GM10847 (cell line): ENCODE data around the gene CDK3.

Source experiments
- POLR2A ChIP-seq: IDR thresholded peaks from 2 replicates; pipeline ENCODE4 v1.6.1; 2011; ENCODE audit not compliant: insufficient read length; ENCODE audit errors: extremely low read depth

Gene CDK3

GRCh38 chr17:75981019-75981615 is 19.5 kb upstream of the CDK3 start:
- TF ChIP-seq POLR2A = no peak

GRCh38 chr17:75983501-75984181 is 17.0 kb upstream of the CDK3 start:
- no peak for TF ChIP-seq POLR2A

DNA sequence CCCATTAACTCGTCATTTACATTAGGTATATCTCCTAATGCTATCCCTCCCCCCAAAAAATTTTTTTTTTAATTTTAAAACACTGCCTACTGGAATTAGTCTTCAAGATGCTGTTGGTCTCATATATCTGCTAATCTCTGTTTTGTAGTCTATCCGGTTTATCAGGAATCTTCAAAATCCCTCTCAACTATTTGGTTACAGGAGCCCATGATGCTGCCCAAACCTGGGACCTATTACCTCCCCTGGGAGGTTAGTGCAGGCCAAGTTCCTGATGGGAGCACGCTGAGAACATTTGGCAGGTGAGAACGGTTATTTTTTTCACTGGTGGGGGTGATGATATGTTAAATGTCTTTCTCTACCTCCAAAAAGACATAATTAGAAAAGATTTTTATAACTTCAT is 14.7 kb upstream of the CDK3 start:
- no peak for TF ChIP-seq POLR2A

- no peak for TF ChIP-seq POLR2A
These were observed 13.6 kb upstream of the CDK3 start for GRCh38 chr17:75987041-75987440.

DNA sequence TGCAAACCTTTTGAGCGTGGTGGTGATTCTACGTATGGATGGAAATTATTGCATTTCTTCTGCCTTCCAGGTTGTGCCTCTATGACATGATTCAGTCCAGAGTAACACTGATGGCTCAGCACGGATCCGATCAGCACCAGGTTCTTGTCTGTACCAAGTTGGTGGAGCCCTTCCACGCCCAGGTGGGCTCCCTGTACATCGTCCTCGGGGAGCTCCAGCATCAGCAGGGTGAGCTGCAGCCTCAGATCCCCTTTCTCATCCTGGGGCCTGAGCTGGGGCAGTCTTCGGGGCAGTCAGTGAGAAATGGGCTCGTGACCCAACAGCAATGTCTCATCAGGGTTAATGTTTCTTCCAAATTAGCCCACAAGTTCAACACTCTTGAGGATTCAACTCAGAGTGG is 9.3 kb upstream of the CDK3 start:
- no peak for TF ChIP-seq POLR2A

- TF ChIP-seq POLR2A = no peak
These were observed 5.8 kb upstream of the CDK3 start for GRCh38 chr17:75994802-75995370.

DNA sequence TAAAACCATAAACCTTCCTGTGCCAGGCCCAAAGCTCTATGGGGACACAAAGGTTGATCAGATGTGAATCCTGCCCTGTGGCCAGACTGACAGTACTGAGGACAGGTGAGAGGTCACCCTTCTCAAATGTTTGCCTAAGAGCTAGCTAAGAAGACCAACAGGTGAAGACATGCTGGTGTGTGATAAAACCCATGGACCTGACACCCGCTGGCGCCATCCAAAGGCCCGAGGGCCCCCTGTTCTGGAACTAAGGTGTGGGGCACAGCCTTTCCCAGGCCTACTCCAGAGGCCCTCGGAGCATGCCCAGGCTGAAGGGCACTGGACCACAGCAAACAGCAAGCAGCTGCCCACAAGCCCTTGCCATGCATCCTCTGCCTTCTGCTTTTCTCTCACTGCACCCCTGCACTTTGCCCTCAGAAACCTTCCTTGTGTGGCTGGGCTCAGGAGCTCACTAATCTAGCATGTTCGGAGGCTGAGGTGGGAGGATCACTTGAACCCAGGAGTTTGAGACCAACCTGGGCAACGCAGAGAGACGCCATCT is 5.2 kb upstream of the CDK3 start:
- no peak for TF ChIP-seq POLR2A

DNA sequence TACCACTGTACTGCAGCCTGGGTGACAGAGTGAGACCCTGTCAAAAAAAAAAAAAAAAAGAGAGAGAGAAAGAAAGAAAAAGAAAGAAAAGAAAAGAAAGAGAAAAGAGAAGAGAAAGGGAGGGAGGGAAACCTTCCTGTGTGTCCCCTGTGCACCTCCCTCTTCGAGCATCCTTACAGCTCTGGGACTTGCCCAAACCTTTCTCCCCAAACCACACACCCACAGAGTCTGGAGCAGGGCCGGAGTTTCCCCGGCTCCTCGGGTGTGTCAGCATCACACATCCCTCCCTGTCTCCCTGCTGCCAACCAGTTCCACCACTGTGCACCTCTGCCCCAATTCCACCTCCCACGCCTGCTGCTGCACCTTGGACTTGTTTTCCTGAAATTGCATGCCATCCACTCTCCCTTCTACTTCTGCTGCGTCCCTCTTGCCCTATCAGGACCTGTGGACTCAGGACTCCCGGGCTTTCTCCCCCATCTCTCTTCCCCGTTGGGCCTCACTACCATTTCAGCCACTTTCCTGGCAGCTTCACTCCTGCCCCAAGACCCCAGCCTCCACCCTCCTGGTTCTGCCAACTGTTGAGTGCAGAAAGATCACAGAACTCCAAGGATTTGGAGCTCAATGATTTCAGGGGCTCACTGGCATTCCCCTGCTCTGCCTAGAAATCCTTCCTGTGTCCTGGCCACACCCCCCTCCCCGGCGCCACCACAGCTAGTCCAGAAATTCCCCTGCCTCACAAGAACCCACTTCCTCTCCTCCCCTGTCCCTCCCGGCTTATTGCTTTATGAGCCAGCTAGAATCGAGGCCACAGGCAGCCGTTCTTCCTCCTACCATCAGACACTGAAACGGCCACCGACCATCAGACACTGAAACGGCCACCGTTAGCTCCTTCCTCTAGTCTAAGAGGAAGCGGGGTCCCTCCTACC is 3.7 kb upstream of the CDK3 start:
- TF ChIP-seq POLR2A = no peak

DNA sequence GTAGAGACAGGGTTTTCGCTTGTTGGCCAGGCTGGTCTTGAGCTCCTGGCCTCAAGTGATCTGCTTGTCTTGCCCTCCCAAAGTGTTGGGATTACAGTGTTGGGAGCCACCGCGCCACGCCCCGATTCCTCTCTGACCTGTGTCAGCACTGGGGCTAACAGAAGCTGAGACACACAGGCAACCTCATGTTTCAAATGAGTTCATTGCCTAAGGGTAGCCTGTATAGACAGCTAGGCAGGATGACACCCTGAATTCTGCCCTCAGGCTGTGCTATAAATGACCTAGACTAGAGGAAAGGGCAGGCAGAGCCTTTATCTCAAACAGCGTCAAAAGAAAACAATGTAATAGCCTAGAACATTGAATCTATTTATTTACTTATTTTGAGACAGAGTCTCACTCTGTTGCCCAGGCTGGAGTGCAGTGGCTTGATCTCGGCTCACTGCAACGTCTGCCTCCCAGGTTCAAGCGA is 2.3 kb upstream of the CDK3 start:
- no peak for TF ChIP-seq POLR2A

DNA sequence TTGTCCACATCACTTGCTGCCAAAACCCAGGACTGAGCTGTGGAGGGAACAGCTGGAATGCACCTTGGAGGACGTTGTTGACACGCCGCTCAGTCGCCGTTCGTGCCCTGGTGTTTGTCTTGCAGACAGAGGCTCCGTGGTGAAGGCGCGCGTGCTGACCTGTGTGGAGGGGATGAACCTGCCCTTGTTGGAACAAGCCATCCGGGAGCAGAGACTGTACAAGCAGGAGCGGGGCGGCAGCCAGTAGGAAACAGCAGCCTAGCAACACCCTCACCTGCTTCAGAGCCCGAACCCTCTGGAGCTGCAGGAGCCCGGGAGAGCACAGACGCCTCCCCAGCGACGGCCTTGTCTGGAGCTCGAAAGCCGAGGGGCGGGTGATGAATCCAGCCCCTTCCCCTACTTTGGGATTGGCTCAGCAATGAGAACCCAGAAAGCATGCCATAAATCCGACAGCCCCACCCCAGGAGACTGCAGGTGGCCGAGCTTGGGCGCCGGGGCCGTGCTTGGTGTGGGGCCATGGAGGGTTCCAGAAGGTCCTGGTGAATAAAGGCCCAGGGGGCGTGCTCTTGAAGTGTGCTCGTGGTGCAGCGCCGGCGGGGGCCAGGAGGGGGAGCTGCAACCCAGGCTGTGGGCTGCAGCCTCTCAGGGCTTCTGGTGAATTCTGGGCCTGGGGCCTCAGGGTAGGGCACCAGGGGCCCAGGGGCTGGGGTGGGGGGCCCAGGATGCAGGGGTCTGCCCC is 470 bp upstream of the CDK3 start:
- TF ChIP-seq POLR2A = no peak

- TF ChIP-seq POLR2A = no peak
These were observed 1.4 kb downstream of the CDK3 start for GRCh38 chr17:76002100-76002499.

DNA sequence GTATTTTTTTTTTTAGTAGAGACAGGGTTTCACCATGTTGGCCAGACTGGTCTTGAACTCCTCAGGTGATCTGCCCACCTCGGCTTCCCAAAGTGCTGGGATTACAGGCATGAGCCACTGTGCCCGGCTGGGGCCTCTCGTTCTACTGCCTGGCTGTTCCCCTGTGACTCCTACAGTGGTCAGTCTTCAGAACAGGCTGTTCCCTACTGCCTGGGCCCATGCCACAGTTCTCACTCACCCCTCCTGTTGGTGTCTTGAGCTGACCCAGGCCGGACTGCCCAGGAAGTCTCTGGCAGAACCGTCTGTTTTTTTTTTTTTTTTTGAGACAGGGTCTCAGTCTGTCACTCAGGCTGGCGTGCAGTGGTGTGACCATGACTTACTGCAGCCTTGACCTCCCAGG is 3.3 kb downstream of the CDK3 start:
- no peak for TF ChIP-seq POLR2A

DNA sequence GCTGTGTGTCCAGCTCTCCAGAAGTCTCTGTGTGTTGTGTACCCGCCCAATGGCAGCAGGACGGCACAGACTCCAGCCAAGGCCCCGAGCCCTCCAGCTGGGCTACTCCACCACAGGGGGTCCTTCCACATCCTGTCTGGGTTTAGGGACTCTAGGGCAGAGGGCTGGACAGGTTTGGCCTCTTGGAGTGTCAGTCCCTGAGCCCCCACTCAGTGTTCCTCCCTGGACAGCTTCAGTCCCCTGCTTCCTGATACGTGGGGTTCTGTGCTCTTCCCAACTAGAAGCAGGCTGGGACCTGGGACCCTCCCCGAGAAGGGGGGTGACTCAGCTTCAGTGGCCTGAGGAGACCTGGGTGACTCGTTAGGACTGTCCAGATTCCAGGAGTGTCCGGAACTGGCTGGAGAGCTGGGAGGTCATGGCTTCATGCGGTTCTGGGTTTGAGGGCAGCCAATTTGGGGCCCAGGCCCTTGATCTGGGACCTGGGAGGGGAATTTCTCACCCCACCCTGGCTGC is 4.2 kb downstream of the CDK3 start:
- TF ChIP-seq POLR2A = no peak
